Transverse colon (tissue), 4 donors: ENCODE results near the gene HERC6. TPM values are rescaled to one million over a fixed set of nuclear protein-coding genes. Genes with fewer than 3 reads are reported as not detected.

Experiments
- DNase-seq: peaks from one replicate; pipeline ENCODE4 v3.0.0-alpha.2; 2019
- H3K27ac ChIP-seq, 4 donors: fragments of 200-600 bp; sonication (generic); 2 replicates each; pipeline ENCODE4 v1.5.1; 2016 to 2018; ENCODE audit warnings: inconsistent platforms in 4 of 4
- H3K27me3 ChIP-seq: fragments of 200-600 bp; sonication (generic); 2 replicates; pipeline ENCODE4 v1.5.1; 2017; ENCODE audit warnings: inconsistent platforms
- H3K36me3 ChIP-seq, 4 donors: fragments of 200-600 bp; sonication (generic); 2 replicates each; pipeline ENCODE4 v1.5.1; 2017 to 2019; ENCODE audit warnings: inconsistent platforms in 4 of 4
- H3K4me1 ChIP-seq, 4 donors: fragments of 200-600 bp; sonication (generic); 2 replicates each; pipeline ENCODE4 v1.5.1; 2017 to 2020; ENCODE audit warnings: inconsistent platforms in 4 of 4
- H3K4me3 ChIP-seq, 4 donors: fragments of 200-600 bp; sonication (generic); 1 replicate in 1 of 4; 2 replicates in 3 of 4; pipeline versions ENCODE4 v1.5.1 to v1.6.1; 2017 to 2019; ENCODE audit warnings: inconsistent platforms in 4 of 4
- H3K9me3 ChIP-seq, 2 donors: fragments of 200-600 bp; sonication (generic); 2 replicates each; pipeline ENCODE4 v1.5.1; 2017 to 2019; ENCODE audit warnings: inconsistent platforms in 2 of 2
- EP300 ChIP-seq: sonication (generic); formaldehyde crosslinking; IDR thresholded peaks from one replicate; pipeline ENCODE4 v1.6.1; 2017; ENCODE audit warnings: antibody characterized with exemption, low read depth
- POLR2A ChIP-seq: fragments of 450-650 bp; IDR thresholded peaks from one replicate; pipeline ENCODE4 v1.6.1; 2016; ENCODE audit warnings: antibody characterized with exemption, mild to moderate bottlenecking, moderate library complexity
- POLR2AphosphoS5 ChIP-seq, 3 donors: sonication (generic); formaldehyde crosslinking; IDR thresholded peaks; one replicate each; pipeline ENCODE4 v1.6.1; 2016; ENCODE audit warnings: antibody characterized with exemption in 3 of 3
- WGBS, 2 donors: methylation state at CpG; one replicate each; pipeline ENCODE4 v1.1.5; 2018; ENCODE audit warnings: low coverage in 1 of 2; 5-methylcytosine and 5-hydroxymethylcytosine counted together
- in situ Hi-C, 4 donors: fragments of 200-750 bp; cut with MboI; loops; one replicate each; pipeline versions ENCODE4 v1.15.0 to v1.15.1; 2017; ENCODE audit warnings: low sequenced_read_pairs in 3 of 4, low pct_ligation_motif_present in 1 of 4, low pct_unique_long_range_greater_than_20kb in 1 of 4
- intact Hi-C: fragments of 100-400 bp; cut with DNase I; formaldehyde crosslinking; loops from one replicate; pipeline ENCODE4 v1.15.1; 2023; ENCODE audit warnings: low total_unique reads
- total RNA-seq, 4 donors: library from RNA; depleted of rRNA; stranded (reverse); fragments of >200 nt; gene quantifications; one replicate each; pipeline ENCODE4 v1.1.0, GENCODE V29; 2016
- TF ChIP-seq, protein P1 (sequence below), 5 experiments: fragments of 200-600 bp in 3 of 5; fragments of 450-650 bp in 2 of 5; sonication (generic) in 3 of 5; IDR thresholded peaks; 1 replicate in 2 of 5; 2 replicates in 3 of 5; pipeline ENCODE4 v1.5.1; 2016 to 2017; ENCODE audit warnings: antibody characterized with exemption in 5 of 5, inconsistent platforms in 3 of 5, mild to moderate bottlenecking in 2 of 5, moderate library complexity in 1 of 5

Gene HERC6
- total RNA-seq, 4 donors from 2014 or later, result 3.2 to 15.2 (median 5.8) TPM

DNA sequence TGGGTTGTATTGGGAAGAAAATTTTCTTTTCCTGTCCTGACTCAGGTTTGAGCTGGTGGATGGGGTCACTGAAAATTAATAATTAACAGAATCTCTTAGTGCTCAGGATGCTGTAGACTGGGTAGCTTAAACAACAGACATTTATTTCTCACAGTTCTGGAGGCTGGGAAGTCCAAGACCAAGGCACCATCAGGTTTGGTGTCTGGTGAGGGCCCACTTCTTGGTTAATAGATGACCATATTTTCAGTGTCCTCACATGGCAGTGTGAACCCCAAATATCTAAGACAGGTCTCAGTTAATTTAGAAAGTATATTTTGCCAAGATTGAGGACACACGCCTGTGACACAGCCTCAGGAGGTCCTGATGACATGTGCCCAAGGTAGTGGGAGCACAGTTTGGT lies 31.1 kb downstream of the HERC6 start:
- no peak overlapping the region for H3K27ac ChIP-seq
- TF ChIP-seq POLR2A (no peak), POLR2AphosphoS5 (IDR thresholded peaks at IDR 0.05) (no peak), EP300 (no peak)
- in situ Hi-C loops, result no loop called here
- intact Hi-C loops, result no loop called here
- no peaks in the 10 kb centered on the region for H3K9me3 ChIP-seq
- 100% methylated on average over 1 of the region's 1 CpG; no CpG with 5 or more reads in 1 of the 2 donors for WGBS, 2 donors
- no peaks in the 10 kb centered on the region for H3K36me3 ChIP-seq
- no peak for DNase-seq
- H3K27me3 ChIP-seq, result no peaks in the 10 kb centered on the region
- H3K4me1 ChIP-seq, result no peaks in the 10 kb centered on the region
- H3K4me3 ChIP-seq, result no peak overlapping the region

DNA sequence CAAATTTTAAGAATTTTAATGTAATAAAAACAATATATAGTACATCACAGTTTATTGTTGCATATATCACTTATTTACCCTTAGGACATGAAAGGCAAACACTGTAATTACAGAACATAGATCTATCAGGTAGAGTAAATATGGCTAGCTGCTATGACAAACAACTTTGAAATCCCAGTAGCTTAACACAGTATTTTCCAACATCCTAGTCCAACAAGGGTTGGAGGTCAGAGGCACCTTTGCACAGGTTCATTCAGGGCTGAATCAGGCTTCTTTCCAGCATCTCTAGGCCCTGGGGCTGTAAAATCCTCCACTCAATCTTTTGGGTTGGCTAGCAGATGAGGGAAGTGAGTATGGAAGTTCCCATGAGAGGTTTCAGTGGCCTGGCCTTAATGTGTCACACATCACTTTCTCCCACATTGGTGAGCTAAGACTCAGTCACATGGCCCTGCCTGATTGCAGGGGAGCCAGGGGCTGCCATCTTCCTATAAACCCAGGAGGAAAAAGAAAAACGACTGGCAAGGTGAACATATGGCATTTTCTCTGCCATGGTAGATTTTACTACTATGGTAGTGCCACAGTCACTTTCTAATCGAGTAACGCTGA lies 32.9 kb downstream of the HERC6 start:
- H3K27me3 ChIP-seq, result no peaks in the 10 kb centered on the region
- no peak overlapping the region for H3K27ac ChIP-seq
- 84 to 93% methylated on average over 3 of the region's 3 CpGs for WGBS, 2 donors
- TF ChIP-seq POLR2AphosphoS5 (IDR thresholded peaks at IDR 0.05) (no peak), POLR2A (no peak), EP300 (no peak)
- TF ChIP-seq, protein P1, sequence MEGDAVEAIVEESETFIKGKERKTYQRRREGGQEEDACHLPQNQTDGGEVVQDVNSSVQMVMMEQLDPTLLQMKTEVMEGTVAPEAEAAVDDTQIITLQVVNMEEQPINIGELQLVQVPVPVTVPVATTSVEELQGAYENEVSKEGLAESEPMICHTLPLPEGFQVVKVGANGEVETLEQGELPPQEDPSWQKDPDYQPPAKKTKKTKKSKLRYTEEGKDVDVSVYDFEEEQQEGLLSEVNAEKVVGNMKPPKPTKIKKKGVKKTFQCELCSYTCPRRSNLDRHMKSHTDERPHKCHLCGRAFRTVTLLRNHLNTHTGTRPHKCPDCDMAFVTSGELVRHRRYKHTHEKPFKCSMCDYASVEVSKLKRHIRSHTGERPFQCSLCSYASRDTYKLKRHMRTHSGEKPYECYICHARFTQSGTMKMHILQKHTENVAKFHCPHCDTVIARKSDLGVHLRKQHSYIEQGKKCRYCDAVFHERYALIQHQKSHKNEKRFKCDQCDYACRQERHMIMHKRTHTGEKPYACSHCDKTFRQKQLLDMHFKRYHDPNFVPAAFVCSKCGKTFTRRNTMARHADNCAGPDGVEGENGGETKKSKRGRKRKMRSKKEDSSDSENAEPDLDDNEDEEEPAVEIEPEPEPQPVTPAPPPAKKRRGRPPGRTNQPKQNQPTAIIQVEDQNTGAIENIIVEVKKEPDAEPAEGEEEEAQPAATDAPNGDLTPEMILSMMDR (IDR thresholded peaks at IDR 0.05), result no peak
- no peaks in the 10 kb centered on the region for H3K9me3 ChIP-seq
- H3K36me3 ChIP-seq, result no peaks in the 10 kb centered on the region
- peaks cover 0 to 3% (median 0%) of the 10 kb centered on the region in 4 donors for H3K4me1 ChIP-seq
- no peak for DNase-seq
- H3K4me3 ChIP-seq, result no peak overlapping the region
- in situ Hi-C loops (no loop called here), intact Hi-C loops (no loop called here)

DNA sequence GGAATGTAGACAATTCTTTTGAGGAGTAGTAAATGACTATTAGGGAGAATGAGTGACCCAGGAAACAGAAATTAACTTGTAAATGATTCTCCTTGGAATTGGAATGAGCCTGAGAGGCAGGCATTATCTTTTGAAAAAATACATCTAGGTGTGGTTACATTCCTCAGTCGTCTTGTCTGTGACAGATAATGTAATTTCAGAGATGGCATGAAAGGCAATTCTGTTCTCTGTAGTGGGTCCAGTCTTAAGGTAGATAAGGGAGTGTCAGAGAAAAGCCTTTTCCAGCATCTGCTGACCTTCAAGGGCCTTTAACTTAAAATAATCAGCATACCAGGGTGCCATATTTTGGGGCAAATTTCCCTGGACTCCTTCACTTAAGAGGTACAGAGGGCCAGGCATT lies 35.1 kb downstream of the HERC6 start:
- in situ Hi-C loops, result no loop called here
- H3K4me3 ChIP-seq, result no peak overlapping the region

DNA sequence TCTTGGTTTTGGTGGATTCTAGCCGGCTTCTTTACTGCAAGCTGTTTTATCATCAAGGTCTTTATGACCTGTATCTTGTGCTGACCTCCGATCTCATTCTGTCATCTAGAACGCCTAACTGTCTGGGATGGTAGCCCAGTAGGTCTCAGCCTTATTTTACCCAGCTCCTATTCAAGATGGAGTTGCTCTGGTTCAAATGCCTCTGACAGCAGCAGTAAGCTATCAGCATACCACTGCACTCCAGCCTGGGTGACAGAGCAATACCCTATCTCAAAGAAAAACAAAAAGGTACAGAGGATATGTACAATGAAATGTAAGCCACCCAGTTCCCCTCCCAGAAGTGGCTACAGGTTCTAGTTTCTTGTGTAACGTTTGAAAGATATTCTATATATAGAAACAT lies 36.1 kb downstream of the HERC6 start:
- Histone ChIP-seq H3K36me3 (no peaks in the 10 kb centered on the region), H3K4me1 (peaks cover 0 to 3% (median 0%) of the 10 kb centered on the region in 4 donors), H3K4me3 (no peak overlapping the region), H3K27me3 (no peaks in the 10 kb centered on the region), H3K27ac (no peak overlapping the region), H3K9me3 (no peaks in the 10 kb centered on the region)
- TF ChIP-seq POLR2AphosphoS5 (IDR thresholded peaks at IDR 0.05) (no peak), POLR2A (no peak), EP300 (no peak)
- TF ChIP-seq, protein P1 (IDR thresholded peaks at IDR 0.05), result no peak
- intact Hi-C loops, result no loop called here
- in situ Hi-C loops, result no loop called here
- WGBS, 2 donors, result 89% methylated on average over 3 to 4 of the region's 4 CpGs
- DNase-seq, result no peak

More for the DNA sequence above, 35.1 kb downstream of the HERC6 start:
- TF ChIP-seq, protein P1 (IDR thresholded peaks at IDR 0.05), result no peak
- TF ChIP-seq POLR2AphosphoS5 (IDR thresholded peaks at IDR 0.05) (no peak), POLR2A (no peak), EP300 (no peak)
- intact Hi-C loops, result no loop called here
- Histone ChIP-seq H3K9me3 (no peaks in the 10 kb centered on the region), H3K27ac (no peak overlapping the region), H3K4me1 (peaks cover 0 to 3% (median 0%) of the 10 kb centered on the region in 4 donors), H3K27me3 (no peaks in the 10 kb centered on the region), H3K36me3 (no peaks in the 10 kb centered on the region)
- DNase-seq, result no peak
- 63 to 67% methylated on average over 1 of the region's 1 CpG for WGBS, 2 donors
